Measurements from ENCODE around the gene MEMO1. TPM values are rescaled to one million over a fixed set of nuclear protein-coding genes. Genes with fewer than 3 reads are reported as not detected.
"Not testable (repeated sequence)": the region's sequence is repeated elsewhere in the genome, so short reads cannot be mapped to it uniquely, and the experiment has no call there.

MEMO1 gene
- polyA plus RNA-seq, 1 donor (not counting 4 experiments of a cell fraction or from before 2014, with no cell fraction given) = 125 TPM

GRCh38 chr2:32018789-32019482, 8.1 kb upstream of the MEMO1 start:
- H3K27ac ChIP-seq (ENCODE audit: control insufficient read depth, insufficient read depth, low read length); H3K4me1 ChIP-seq (ENCODE audit: control insufficient read depth, extremely low read depth, insufficient read depth, low read length); H3K4me3 ChIP-seq (ENCODE audit: control insufficient read depth in 2 of 3, extremely low read depth in 1 of 3, insufficient read depth in 2 of 3, low read depth in 1 of 3, low read length in 3 of 3); DNase-seq (ENCODE audit: low read depth, low spot score); H3K27me3 ChIP-seq (ENCODE audit: control insufficient read depth, extremely low read depth, insufficient read depth, low read length); FAIRE-seq; dilution Hi-C loops (cut with MboI; ENCODE audit: extremely low pct_ligation_motif_present, low sequenced_read_pairs); H3K4me2 ChIP-seq (ENCODE audit: control insufficient read depth, extremely low read depth, insufficient read depth, low read depth, low read length); H3K9me1 ChIP-seq (ENCODE audit: control insufficient read depth, extremely low read depth, insufficient read depth, low read length); H2AFZ ChIP-seq (ENCODE audit: control insufficient read depth, low read length); H3K9ac ChIP-seq (ENCODE audit: control insufficient read depth, extremely low read depth, insufficient read depth, low read length); H3K79me2 ChIP-seq (ENCODE audit: control insufficient read depth, insufficient read depth, low read length); H3K9me3 ChIP-seq (ENCODE audit: control insufficient read depth, low read depth, low read length); H3K36me3 ChIP-seq (ENCODE audit: control insufficient read depth in 2 of 2, extremely low read depth in 1 of 2, insufficient read depth in 2 of 2, low read length in 2 of 2); H4K20me1 ChIP-seq (ENCODE audit: control insufficient read depth, extremely low read depth, insufficient read depth, low read length): not testable (repeated sequence)

- Histone ChIP-seq H3K9me1 (ENCODE audit: control insufficient read depth, extremely low read depth, insufficient read depth, low read length) (no peaks in the 10 kb centered on the region), H3K4me3 (ENCODE audit: control insufficient read depth in 2 of 3, extremely low read depth in 1 of 3, insufficient read depth in 2 of 3, low read depth in 1 of 3, low read length in 3 of 3) (no peak overlapping the region), H3K27me3 (ENCODE audit: control insufficient read depth, extremely low read depth, insufficient read depth, low read length) (no peaks in the 10 kb centered on the region), H3K36me3 (ENCODE audit: control insufficient read depth in 2 of 2, extremely low read depth in 1 of 2, insufficient read depth in 2 of 2, low read length in 2 of 2) (no peaks in the 10 kb centered on the region), H3K27ac (ENCODE audit: control insufficient read depth, insufficient read depth, low read length) (no peak overlapping the region), H3K4me1 (ENCODE audit: control insufficient read depth, extremely low read depth, insufficient read depth, low read length) (peaks cover 14% of the 10 kb centered on the region), H2AFZ (ENCODE audit: control insufficient read depth, low read length) (no peak overlapping the region), H4K20me1 (ENCODE audit: control insufficient read depth, extremely low read depth, insufficient read depth, low read length) (peaks cover 6% of the 10 kb centered on the region), H3K9ac (ENCODE audit: control insufficient read depth, extremely low read depth, insufficient read depth, low read length) (no peak overlapping the region), H3K79me2 (ENCODE audit: control insufficient read depth, insufficient read depth, low read length) (peaks cover 19% of the 10 kb centered on the region), H3K9me3 (ENCODE audit: control insufficient read depth, low read depth, low read length) (no peaks in the 10 kb centered on the region), H3K4me2 (ENCODE audit: control insufficient read depth, extremely low read depth, insufficient read depth, low read depth, low read length) (no peak overlapping the region)
- FAIRE-seq (no peak), DNase-seq (ENCODE audit: low read depth, low spot score) (no peak)
- dilution Hi-C loops (cut with MboI; ENCODE audit: extremely low pct_ligation_motif_present, low sequenced_read_pairs) = no loop called here
- TF ChIP-seq, protein P1, sequence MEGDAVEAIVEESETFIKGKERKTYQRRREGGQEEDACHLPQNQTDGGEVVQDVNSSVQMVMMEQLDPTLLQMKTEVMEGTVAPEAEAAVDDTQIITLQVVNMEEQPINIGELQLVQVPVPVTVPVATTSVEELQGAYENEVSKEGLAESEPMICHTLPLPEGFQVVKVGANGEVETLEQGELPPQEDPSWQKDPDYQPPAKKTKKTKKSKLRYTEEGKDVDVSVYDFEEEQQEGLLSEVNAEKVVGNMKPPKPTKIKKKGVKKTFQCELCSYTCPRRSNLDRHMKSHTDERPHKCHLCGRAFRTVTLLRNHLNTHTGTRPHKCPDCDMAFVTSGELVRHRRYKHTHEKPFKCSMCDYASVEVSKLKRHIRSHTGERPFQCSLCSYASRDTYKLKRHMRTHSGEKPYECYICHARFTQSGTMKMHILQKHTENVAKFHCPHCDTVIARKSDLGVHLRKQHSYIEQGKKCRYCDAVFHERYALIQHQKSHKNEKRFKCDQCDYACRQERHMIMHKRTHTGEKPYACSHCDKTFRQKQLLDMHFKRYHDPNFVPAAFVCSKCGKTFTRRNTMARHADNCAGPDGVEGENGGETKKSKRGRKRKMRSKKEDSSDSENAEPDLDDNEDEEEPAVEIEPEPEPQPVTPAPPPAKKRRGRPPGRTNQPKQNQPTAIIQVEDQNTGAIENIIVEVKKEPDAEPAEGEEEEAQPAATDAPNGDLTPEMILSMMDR (optimal IDR thresholded peaks at IDR 0.05 in 1 of 3, IDR thresholded peaks at IDR 0.05 in 1 of 3, conservative IDR thresholded peaks at IDR 0.05 in 1 of 3; ENCODE audit: extremely low read depth in 1 of 3, insufficient read depth in 2 of 3, low read length in 3 of 3) = no peak
- no peak for TF ChIP-seq EZH2 (IDR thresholded peaks at IDR 0.05; ENCODE audit: low read length)
These were observed 2.1 kb upstream of the MEMO1 start for GRCh38 chr2:32012872-32013271.

Data from keratinocyte (primary cell).